ENCODE results near the gene BMP10. TPM values are rescaled to one million over a fixed set of nuclear protein-coding genes. Genes with fewer than 3 reads are reported as not detected.
A peak's percentile ranks its signal among the peaks of the same experiment; 100 is the strongest.

BMP10 gene
- polyA plus RNA-seq, 3 donors = not detected

- H3K4me3 ChIP-seq (replicated peaks in 1 of 3; ENCODE audit: low read depth in 2 of 3, low read length in 3 of 3) = peak overlapping the region in 1 of 3 experiments; percentile 29
- intact Hi-C loops (cut with micrococcal nuclease) = loop anchor here in 1 of 2 donors (5.0 kb wide), 3 partner anchors 35 to 365 kb away; partner anchors contain the start of genes APLF and FBXO48
- H3K27me3 ChIP-seq (ENCODE audit: control insufficient read depth in 2 of 2, insufficient read depth in 2 of 2, low read length in 2 of 2) = no peaks in the 10 kb centered on the region
- DNase-seq = peak; percentile 95 to 98 (median 96)
- H3K36me3 Mint-ChIP-seq = peaks cover 7 to 21% of the 10 kb centered on the region in 2 donors
- peak overlapping the region; percentile 99 to 100 (median 99) for H3K27ac Mint-ChIP-seq
- 0% methylated on average over 4 of the region's 8 CpGs for WGBS (ENCODE audit: insufficient coverage)
- H2AFZ ChIP-seq (ENCODE audit: insufficient read depth, low read depth, low read length, poor library complexity, severe bottlenecking) = no peak overlapping the region
- H3K4me1 Mint-ChIP-seq = peaks cover 96% of the 10 kb centered on the region
- H3K4me2 ChIP-seq (replicated peaks; ENCODE audit: extremely low read depth, low read length, poor library complexity, severe bottlenecking) = peak overlapping the region; percentile 26
- peak overlapping the region; percentile 70 for H3K9ac ChIP-seq (ENCODE audit: insufficient read depth, low read length, poor library complexity, severe bottlenecking)
- H3K36me3 ChIP-seq (replicated peaks in 1 of 2; ENCODE audit: control insufficient read depth in 1 of 2, insufficient read depth in 2 of 2, low read length in 2 of 2) = peaks cover 4 to 11% of the 10 kb centered on the region in 2 donors
- H3K4me1 ChIP-seq (ENCODE audit: control insufficient read depth in 1 of 2, insufficient read depth in 2 of 2, low read length in 2 of 2) = peaks cover 98 to 99% of the 10 kb centered on the region in 2 donors
- H3K27ac ChIP-seq (ENCODE audit: low read depth in 1 of 2, low read length in 2 of 2) = peak overlapping the region; percentile 97 to 98
- no peaks in the 10 kb centered on the region for H3K9me3 ChIP-seq (replicated peaks in 1 of 2; ENCODE audit: control insufficient read depth in 1 of 2, insufficient read depth in 1 of 2, low read length in 2 of 2)
- H3K4me3 Mint-ChIP-seq = peak overlapping the region; percentile 24 to 42
- H3K27me3 Mint-ChIP-seq (ENCODE audit: low read depth in 3 of 3) = no peaks in the 10 kb centered on the region
- no peaks in the 10 kb centered on the region for H3K9me3 Mint-ChIP-seq
- no peak for TF ChIP-seq CTCF (IDR thresholded peaks at IDR 0.05)
- H3K79me2 ChIP-seq (ENCODE audit: insufficient read depth, low read length) = no peaks in the 10 kb centered on the region
- H4K20me1 ChIP-seq (ENCODE audit: insufficient read depth, low read length) = no peaks in the 10 kb centered on the region
Observed at GRCh38 chr2:68832233-68832869, 38.8 kb downstream of the BMP10 start.

GRCh38 chr2:68831686-68832232 is 39.4 kb downstream of the BMP10 start:
- Mint-ChIP-seq H3K27me3 (ENCODE audit: low read depth in 3 of 3) (no peaks in the 10 kb centered on the region), H3K27ac (peak overlapping the region; percentile 99 to 100 (median 99)), H3K36me3 (peaks cover 9 to 25% of the 10 kb centered on the region in 2 donors), H3K4me3 (peak overlapping the region in 1 of 2 donors; percentile 42), H3K4me1 (peaks cover 90% of the 10 kb centered on the region), H3K9me3 (no peaks in the 10 kb centered on the region)
- no peak for TF ChIP-seq CTCF (IDR thresholded peaks at IDR 0.05)
- Histone ChIP-seq H3K9ac (ENCODE audit: insufficient read depth, low read length, poor library complexity, severe bottlenecking) (peak overlapping the region; percentile 70), H3K27me3 (ENCODE audit: control insufficient read depth in 2 of 2, insufficient read depth in 2 of 2, low read length in 2 of 2) (no peaks in the 10 kb centered on the region), H3K9me3 (replicated peaks in 1 of 2; ENCODE audit: control insufficient read depth in 1 of 2, insufficient read depth in 1 of 2, low read length in 2 of 2) (no peaks in the 10 kb centered on the region), H3K79me2 (ENCODE audit: insufficient read depth, low read length) (no peaks in the 10 kb centered on the region), H3K4me3 (replicated peaks in 1 of 3; ENCODE audit: low read depth in 2 of 3, low read length in 3 of 3) (peak overlapping the region in 1 of 3 experiments; percentile 12), H3K27ac (ENCODE audit: low read depth in 1 of 2, low read length in 2 of 2) (peak overlapping the region; percentile 97 to 98), H4K20me1 (ENCODE audit: insufficient read depth, low read length) (no peaks in the 10 kb centered on the region), H3K36me3 (replicated peaks in 1 of 2; ENCODE audit: control insufficient read depth in 1 of 2, insufficient read depth in 2 of 2, low read length in 2 of 2) (peaks cover 8 to 15% of the 10 kb centered on the region in 2 donors), H3K4me1 (ENCODE audit: control insufficient read depth in 1 of 2, insufficient read depth in 2 of 2, low read length in 2 of 2) (peaks cover 92 to 93% of the 10 kb centered on the region in 2 donors), H3K4me2 (replicated peaks; ENCODE audit: extremely low read depth, low read length, poor library complexity, severe bottlenecking) (peak overlapping the region; percentile 23), H2AFZ (ENCODE audit: insufficient read depth, low read depth, low read length, poor library complexity, severe bottlenecking) (no peak overlapping the region)
- no CpG with 5 or more reads among the region's 3 CpGs for WGBS (ENCODE audit: insufficient coverage)
- peak in 1 of 3 donors; percentile 67 for DNase-seq
- intact Hi-C loops (cut with micrococcal nuclease) = loop anchor here in 1 of 2 donors (5.0 kb wide), 3 partner anchors 34 to 364 kb away; partner anchors contain the start of genes APLF and FBXO48

Data from CD14-positive monocyte (primary cell).